T47D (cell line): Measurements from ENCODE around the gene FARP1.

Experiments used
- DNase-seq, 2 experiments: peaks; one replicate each; pipeline versions ENCODE4 v3.0.0 to v3.0.0-alpha.2; 2011 to 2012; ENCODE audit warnings: low read depth in 1 of 2, low spot score in 1 of 2
- JUND ChIP-seq: IDR thresholded peaks from 2 replicates; pipeline ENCODE4 v1.6.1; 2012; ENCODE audit warnings: low read depth
- in situ Hi-C: cut with HindIII; loops from 2 replicates; pipeline ENCODE4 v1.10.0; 2016; ENCODE audit warnings: low sequenced_read_pairs, low pct_unique_long_range_greater_than_20kb

FARP1 gene

GRCh38 chr13:98144801-98145350 lies 2.0 kb downstream of the FARP1 start:
- in situ Hi-C loops = no loop called here
- TF ChIP-seq JUND = no peak
- peak in 1 of 2 experiments; percentile 61 for DNase-seq

GRCh38 chr13:98147521-98147920 lies 4.6 kb downstream of the FARP1 start:
- in situ Hi-C loops = no loop called here
- DNase-seq = no peak
- no peak for TF ChIP-seq JUND

- no peak for DNase-seq
- TF ChIP-seq JUND = no peak
- in situ Hi-C loops = no loop called here
Measured at GRCh38 chr13:98150832-98151479, 8.1 kb downstream of the FARP1 start.

- in situ Hi-C loops = no loop called here
- no peak for TF ChIP-seq JUND
- peak in 1 of 2 experiments; percentile 41 for DNase-seq
Measured at GRCh38 chr13:98155475-98156109, 12.7 kb downstream of the FARP1 start.

GRCh38 chr13:98156259-98156658 lies 13.4 kb downstream of the FARP1 start:
- TF ChIP-seq JUND = no peak
- DNase-seq = no peak
- in situ Hi-C loops = no loop called here

- TF ChIP-seq JUND = no peak
- no peak for DNase-seq
- in situ Hi-C loops = no loop called here
Measured at GRCh38 chr13:98157188-98157587, 14.3 kb downstream of the FARP1 start.

- TF ChIP-seq JUND = no peak
- no peak for DNase-seq
- in situ Hi-C loops = no loop called here
Measured at GRCh38 chr13:98157609-98158008, 14.7 kb downstream of the FARP1 start.

GRCh38 chr13:98158172-98158899 lies 15.4 kb downstream of the FARP1 start:
- TF ChIP-seq JUND = no peak
- DNase-seq = no peak
- in situ Hi-C loops = no loop called here

- DNase-seq = no peak
- TF ChIP-seq JUND = no peak
- in situ Hi-C loops = no loop called here
Measured at GRCh38 chr13:98162935-98163334, 20.0 kb downstream of the FARP1 start.

- in situ Hi-C loops = no loop called here
- DNase-seq = no peak
- TF ChIP-seq JUND = no peak
Measured at GRCh38 chr13:98169331-98169730, 26.4 kb downstream of the FARP1 start.

GRCh38 chr13:98171900-98172589 lies 29.2 kb downstream of the FARP1 start:
- peak; percentile 24 to 40 for DNase-seq
- TF ChIP-seq JUND = no peak
- in situ Hi-C loops = no loop called here

- no peak for TF ChIP-seq JUND
- DNase-seq = peak in 1 of 2 experiments; percentile 23
- in situ Hi-C loops = no loop called here
Measured at GRCh38 chr13:98172590-98173422, 29.9 kb downstream of the FARP1 start.
